ENCODE data around the gene FRAT2.
"Not testable (repeated sequence)": the region's sequence is repeated elsewhere in the genome, so short reads cannot be mapped to it uniquely, and the experiment has no call there.

Gene FRAT2

DNA sequence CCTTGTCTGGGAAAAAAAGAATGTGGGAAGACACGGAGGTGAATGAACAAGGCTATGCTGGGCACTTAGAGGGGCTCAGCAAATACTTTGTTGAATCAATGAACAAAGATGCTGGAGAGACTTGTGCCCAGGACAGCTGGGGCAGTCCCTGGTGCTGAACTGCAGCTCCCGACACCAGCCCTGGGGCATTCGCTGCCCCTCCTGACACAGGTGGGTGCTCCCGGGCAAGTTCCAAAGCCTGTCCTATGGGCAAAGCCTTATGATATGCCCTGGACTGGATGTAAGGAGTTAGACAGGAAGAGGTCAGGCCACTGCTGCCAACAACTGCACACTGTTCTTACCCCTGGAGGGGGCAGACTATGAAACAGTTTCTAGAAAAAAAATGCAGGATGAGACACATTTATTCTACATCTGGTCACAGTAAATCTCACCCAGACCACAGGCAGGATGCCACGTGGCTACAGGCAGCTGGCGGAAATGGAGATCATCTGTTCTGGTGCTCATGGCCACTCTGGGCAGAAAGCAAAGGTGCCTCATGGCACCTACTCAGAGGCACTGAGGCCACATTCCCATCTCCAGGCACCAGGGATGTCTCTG lies 21.9 kb upstream of the FRAT2 start:
- no peak for DNase-seq (ENCODE audit: low read depth)

DNA sequence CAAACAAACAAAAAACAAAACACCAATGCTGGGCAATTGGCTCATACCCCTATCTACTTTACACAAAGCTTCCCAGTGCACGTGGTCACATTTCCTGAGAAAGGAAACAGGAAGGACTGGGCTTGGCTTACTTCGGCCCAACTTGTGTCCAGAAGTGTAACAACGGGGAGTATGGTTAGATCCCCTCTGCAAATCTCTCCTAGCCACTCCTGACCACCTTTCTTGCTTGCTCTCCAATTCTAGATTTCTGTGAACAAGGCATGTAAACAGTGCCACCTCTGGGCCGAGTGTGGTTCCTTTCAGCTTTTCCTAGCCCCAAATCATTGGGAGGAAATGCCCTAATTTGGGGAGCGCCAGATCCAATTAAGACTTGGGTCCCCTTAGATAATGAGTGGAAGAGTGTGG lies 21.0 kb upstream of the FRAT2 start:
- DNase-seq (ENCODE audit: low read depth) = no peak

DNA sequence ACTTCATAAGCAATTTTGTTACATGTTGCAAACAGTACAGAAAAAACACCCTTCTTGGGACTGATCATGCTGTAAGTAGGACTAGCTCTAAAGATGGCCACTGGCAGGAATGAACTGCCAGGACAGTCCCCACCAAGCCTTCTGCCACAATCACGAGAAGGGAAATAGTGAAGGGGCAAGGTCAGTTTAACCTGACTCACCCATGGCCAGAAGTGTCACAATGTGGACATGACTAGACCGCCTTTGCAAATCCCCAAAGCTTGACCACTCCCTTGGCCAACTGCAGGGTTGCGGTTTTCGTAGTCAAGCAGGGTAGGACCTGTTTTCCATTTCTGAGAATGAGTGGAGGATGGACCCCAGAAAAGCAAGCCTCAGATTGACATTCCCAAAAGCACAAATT lies 19.4 kb upstream of the FRAT2 start:
- DNase-seq (ENCODE audit: low read depth) = no peak

DNA sequence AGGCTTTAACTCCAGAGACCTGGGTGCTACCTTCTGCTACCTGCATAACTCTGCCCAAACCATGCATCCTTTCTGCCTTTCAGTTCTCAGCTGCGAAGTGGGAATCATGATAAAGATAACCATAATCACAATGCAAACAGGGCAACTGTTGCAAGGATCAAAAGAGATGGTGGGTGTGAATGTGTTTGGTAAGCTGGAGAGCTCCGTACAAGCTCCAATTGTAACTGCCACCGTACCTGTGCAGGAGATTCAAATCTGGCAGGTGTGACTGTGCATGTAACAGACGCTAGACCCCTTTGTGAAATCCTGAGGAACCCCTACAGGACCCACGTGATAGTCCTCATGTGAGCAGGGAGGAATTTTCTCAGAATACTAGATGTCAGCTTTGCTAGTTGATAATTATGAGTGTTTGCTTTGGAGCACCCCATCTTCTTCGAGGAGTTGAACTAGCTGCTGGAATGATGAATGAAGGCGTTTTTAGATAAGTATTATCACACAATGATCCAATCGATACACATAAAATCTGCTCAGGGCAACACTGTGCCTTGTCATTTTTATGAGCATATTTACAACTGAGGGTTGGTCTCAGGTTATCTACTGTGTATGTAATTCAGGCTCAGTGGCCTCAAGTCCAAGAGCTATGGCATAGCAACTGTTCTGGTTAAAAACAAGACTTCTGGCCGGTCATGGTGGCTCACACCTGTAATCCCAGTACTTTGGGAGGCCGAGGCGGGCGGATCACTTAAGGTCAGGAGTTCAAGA lies 15.4 kb upstream of the FRAT2 start:
- DNase-seq (ENCODE audit: low read depth) = no peak

DNA sequence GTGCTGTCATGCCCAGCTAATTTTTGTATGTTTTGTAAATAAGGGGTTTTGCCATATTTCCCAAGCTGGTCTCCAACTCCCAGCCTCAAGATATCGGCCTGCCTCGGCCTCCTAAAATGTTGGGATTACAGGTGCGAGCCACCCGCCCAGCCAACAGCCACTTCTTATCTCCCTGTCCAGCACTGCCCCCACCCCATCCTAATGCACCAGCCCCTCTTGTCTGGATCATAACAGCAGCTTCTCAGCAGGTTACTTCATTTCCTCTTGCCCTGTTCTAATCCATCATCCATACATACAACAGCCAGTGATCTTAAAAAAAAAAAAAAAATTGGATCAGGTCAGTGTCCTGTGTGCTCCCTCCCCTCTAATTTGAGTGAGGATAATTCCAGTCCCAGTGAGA lies 12.8 kb upstream of the FRAT2 start:
- DNase-seq (ENCODE audit: low read depth) = no peak

DNA sequence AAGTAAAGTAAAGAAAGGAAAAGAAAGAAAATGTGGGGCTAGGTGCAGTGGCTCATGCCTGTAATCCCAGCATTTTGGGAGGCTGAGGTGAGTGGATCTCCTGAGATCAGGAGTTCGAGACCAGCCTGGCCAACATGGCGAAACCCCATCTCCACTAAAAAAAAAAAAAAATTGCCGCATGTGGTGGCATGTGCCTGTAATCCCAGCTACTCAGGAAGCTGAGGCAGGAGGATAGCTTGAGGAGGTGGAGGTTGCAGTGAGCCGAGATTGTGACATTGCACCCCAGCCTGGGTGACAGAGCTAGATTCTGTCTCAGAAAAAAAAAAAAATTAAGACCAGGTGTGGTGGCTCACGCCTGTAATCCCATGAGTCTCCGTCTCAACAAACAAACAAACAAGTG lies 9.1 kb upstream of the FRAT2 start:
- DNase-seq (ENCODE audit: low read depth) = not testable (repeated sequence)

DNA sequence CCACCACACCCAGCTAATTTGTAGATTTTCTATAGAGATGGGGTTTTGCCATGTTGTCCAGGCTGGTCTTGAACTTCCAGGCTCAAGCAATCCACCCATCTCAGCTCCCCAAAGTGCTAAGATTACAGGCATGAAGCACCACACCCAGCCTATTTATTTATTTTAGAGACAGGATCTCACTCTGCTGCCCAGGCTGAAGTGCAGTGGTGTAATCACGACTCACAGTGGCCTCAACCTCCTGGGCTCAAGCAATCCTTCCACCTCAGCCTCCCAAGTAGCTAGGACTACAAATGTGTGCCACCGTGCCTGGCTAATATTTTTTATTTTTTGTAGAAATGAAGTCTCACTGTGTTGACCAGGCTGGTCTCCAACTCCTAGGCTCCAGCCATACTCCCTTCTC lies 6.9 kb upstream of the FRAT2 start:
- no peak for DNase-seq (ENCODE audit: low read depth)

DNA sequence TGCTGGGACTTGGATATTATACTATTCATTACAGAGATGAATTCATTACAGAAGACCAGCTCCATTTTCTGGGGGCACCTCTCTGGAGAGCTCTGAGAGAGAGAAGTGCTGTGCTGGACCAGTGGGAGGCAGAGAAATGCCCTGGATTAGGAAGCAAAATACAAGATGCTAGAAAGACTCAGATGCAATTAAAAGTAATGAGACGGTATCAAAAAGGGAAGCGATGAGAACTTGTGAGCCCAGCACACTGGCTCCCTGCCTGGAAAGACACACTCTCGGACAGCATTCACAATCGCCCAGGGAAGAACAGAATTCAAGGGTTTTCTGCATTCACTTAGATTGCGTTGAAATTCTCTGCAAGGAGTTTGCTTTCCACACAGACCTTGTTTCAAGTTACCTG lies 3.5 kb upstream of the FRAT2 start:
- no peak for DNase-seq (ENCODE audit: low read depth)

DNA sequence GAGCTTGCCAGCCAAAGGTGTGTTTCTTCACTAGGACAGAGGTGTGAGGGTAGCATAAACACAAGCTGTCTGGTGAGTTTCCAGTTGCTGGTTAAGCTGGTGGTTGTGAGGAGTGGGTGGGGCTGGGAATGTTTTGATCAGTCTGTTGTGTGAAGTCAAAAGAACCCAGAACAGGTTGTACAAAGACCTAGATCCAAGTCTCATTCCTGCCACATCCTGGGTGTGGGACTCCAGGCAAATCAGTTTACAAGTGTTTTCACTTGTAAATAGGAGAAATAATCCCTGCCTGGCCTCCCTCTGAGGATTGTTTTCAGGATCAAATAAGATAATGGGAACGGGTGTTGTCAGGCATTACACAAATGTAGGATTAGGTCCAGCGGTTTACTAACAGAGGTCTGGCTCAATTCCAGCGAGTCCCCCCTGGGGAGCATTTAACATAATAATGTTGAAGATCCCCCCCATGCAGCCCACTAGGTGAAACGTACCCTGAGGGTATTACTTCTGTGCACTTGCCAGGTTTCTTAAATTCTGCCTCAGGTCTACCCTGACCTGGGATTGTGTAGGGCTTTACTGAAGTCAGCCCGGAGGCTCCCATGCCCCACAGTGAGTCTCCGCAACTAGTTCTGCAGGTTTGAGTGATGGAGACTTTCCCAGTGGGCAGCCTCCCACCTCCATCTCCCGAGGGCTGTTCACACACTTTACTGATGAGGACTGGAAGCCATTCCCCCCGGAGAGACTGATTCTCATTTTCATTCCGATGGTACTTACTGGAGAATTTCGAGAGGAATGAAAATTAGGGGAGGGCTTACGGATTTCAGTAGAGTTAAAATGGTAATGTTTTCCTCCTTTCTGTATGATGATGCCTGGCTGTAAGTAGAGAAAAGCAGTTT lies 2.7 kb upstream of the FRAT2 start:
- DNase-seq (ENCODE audit: low read depth) = no peak

DNA sequence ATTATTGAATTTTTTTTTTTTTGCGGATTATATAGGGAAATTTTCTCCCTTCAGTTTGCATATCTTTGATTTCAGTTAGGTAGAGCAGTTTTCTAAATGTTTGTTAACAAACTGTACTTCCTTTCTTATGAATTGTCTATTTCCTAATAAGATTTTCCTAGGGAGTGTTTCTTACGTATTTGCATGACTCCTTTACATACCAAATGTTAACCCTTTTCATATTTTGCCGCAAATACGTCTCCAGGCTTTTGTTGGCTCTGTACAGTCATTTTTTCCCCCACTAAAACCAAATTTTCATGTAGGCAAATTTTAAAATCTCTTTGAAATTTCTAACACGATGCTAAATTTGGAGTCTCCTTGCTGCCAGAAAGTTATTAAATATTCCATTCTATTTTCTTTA lies 1.9 kb upstream of the FRAT2 start:
- DNase-seq (ENCODE audit: low read depth) = no peak

DNA sequence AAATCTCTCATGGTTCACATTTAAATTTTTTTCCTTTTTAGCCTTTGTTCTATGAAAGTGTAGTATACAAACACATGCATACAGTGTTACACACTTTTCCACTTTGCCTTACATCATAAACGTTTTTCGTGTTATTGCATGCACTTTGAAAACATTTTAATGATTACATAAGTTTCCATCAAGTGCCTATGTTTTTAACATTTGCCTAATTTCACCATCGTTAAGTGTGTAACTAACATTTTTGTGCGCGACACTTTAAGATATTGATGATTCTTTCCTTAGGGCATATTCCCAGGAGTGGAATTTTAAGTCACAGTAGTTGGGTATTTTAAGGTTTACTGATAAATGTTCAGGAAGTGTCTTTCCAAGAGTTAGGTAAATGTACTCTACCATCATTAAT lies 1.5 kb upstream of the FRAT2 start:
- no peak for DNase-seq (ENCODE audit: low read depth)

DNA sequence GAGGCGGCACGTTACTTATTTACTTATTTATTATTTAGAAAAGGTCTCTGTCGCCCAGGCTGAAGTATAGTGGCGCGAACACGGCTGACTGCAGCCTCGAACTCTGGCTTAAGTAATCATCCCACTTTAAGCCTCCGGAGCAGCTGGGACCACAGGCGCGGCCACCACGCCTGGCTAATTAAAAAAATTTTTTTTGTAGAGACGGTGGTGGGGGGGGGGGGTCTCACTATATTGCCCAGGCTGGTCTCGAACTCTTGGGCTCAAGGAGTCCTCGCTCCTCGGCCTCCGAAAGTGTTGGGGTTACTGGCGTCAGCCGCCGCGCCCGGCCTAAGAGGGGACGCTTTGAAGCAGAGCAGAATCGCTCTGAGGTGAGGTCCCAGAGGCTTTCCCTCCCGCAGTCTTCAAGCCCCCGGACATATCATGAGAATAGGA lies 675 bp upstream of the FRAT2 start:
- no peak for DNase-seq (ENCODE audit: low read depth)

DNA sequence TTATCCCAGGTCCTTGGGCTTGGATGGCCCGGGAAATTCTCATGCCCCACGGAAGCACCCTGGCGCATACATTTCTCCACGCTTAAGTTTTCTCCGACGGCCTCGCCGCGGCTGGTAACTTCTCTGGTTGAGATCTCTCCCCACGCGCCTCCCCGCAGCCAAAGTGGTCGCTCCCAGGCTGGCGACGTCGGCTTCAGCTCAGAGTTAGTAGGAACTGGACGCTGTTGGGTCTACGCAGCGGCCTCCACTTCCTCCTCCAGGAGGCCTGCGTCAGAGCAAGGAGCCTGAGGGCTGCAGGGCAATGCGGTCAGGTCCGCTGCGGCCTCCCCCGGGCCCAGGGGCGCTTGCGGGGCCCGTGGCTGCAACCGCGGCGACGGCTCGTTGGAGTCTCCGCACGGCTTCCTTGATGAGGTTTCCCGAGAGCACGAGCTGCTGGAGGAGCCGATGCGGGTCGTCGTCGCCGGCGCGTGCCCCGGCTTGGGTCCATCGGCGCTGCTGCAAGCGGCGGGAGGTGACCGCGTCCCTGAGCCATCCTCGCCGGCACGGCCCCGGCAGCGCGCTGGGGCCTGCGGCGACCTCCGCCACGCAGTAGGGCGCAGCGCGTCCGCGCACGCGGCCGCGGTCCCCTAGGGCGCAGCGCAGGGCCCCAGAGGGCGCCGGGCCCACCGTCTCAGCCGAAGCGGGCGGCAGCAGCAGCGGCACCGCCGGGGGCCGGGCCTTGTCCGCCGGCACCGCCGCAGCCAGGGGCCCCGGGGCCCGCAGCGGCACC lies 744 bp downstream of the FRAT2 start:
- DNase-seq (ENCODE audit: low read depth) = peak; percentile 4

DNA sequence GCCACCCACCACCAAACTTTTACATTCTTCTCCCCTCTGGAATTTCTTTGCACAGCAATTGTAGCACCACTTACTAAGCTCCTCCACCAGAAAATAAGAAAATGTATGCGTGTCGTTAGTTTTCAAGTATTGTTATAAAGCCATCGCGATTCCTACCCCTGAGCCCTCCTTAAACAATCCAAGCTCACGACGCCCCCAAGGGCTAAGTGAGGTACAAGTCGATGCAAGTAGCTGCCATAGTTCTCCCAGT lies 1.3 kb downstream of the FRAT2 start:
- DNase-seq (ENCODE audit: low read depth) = no peak

DNA sequence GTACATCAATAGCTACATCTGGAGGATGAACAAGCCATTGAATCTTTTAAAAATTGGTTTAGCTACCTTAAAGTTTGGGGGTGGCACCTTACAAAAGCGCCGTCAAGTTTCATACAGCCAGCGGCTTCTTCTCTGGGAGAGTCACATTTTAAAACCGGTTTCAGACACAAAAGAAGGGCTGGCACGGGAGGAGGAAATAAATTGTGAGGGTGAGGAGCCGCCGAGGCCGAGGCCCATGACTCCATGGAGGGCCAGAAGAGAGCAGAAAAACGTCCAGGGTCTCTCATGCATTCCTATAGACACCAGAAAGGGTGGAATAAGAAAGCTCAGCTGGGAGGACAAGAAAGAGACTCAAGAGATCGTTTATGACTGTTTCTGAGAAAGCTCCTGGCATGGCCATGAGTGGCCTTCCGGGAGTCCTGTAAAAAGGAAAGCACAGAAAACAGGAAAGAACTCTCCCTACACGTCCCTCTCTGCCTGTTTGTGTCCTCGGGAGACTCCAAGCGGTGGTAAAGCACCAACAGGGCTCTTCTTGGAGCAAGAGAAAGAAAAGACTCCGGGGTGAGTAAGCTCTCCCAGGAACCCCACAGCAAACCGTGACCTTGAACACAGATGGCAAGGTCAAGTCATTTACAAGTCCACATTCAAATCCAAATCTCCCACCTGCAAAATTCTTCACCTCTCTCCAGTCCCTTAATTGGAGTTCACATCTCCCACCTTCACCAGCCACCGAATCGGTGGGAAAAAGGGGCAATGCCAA lies 1.8 kb downstream of the FRAT2 start:
- DNase-seq (ENCODE audit: low read depth) = no peak

DNA sequence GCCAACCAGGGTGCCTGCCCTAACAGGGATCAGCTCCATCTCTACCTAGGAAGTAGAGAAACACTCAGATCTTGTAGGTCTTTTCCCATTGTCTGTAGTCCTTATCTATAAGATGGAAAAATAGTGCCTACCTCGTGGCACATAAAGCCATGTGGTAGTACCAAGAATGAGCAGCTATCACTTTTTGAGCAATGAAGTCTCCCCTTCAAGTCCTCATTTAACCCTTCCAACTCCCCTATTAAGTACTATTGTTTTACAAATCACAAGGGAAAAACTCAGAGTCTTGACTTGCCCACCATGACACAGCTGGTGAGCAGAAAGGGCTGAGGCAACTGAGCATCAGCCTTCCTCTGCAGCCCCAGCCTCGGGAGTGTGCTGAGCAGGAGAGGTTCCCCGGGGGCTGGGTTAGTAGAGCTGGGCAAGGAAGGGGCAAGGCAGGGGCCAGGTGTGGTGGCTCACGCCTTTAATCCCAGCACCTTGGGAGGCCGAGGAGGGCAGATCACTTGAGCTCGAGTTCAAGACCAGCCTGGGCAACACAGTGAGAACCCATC lies 3.3 kb downstream of the FRAT2 start:
- no peak for DNase-seq (ENCODE audit: low read depth)

DNA sequence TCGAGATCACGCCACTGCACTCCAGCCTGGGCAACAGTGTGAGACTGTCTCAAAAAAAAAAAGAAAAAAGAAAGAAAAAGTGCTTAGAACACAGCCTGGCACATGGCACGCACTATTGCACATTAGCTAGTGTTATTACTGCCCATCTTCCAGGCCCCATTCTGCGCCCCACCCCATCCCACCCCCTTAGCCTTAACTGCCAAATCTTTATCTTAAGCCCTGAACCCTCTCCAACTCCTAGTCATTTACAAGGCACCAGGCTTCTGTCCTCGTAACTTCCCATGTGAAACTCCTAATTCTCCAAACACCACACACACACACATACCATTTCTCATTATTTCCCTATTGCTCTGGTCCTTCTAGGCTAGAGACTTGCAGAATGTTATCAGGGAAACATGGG lies 4.8 kb downstream of the FRAT2 start:
- DNase-seq (ENCODE audit: low read depth) = no peak

DNA sequence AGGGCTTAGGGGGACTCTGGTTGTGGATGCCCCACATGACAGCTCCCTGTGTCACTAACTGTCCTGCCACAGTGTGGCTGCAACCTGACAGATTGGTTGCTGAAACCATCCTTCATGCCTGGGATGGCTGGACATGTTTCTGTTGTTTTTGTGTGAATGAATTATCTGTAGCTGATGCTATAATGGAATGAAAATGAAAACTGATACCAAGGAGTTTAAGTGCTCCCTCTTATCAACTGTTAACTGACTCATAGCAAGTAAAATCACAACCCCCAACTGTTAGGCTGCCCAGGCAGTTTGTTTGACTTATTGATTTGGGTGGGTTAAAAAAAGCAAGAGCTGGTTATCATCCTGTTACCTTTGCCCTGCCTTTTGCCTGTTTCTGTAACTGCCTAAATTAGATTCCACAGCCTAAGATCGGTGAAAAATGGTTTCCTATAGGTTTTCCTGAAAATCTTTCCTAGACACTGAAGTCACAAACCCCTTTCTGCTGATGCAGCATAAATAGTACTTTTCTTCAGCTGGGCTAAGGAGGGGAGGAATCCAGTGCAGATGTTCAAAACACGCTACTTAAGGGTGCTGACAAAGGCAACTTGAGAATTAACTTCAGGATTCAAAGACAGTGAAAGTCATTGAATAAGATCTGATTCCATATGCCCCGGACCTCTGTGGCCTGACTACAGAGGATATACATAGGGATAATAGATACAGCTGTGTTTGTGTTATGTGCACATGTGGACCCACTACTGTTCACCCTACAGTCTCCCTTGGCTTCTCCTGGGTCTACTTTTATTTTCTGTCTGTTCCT lies 5.7 kb downstream of the FRAT2 start:
- DNase-seq (ENCODE audit: low read depth) = no peak

DNA sequence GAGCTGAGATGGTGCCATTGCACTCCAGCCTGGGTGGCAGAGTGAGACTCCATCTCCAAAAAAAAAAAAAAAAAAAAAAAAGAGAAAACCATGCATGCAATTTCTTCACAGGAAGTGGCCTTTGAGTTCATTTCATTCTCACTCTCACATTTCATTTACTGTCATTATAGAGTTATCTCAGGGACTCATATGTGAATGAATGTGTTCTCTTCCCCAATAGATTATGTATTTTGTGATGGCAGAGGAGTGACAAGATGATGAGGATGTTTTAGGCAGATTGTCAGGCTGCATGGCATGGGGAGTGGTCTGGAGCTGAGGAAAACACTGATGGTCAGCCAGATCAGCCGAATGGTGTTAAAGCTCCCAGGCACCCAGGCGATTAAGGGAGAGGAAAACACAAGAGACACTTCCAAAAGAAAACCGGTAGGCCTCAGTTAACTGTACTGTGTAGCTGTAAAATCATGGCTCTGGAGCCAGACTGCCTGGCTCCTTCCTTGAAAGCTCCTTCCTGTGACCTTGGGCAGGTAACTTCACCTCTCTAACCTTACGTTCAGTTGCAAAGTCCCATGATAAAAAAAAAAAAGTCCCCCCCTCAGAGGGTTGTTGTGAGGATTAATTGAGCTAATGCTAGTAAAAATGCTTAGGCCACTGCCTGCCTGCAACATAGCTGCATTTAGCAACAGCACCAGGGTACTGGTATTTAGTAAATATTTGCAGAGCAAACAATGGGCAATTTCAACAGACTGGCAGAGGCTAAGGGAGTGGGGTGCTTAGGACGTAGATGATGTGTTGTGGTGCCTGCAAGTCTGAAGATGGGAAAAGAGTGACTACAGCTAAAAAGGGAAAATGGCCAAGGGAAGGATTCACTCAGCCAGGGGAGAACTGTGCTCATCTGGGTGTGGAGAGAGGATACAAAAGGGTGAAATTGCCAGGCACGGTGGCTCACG lies 6.9 kb downstream of the FRAT2 start:
- DNase-seq (ENCODE audit: low read depth) = no peak

DNA sequence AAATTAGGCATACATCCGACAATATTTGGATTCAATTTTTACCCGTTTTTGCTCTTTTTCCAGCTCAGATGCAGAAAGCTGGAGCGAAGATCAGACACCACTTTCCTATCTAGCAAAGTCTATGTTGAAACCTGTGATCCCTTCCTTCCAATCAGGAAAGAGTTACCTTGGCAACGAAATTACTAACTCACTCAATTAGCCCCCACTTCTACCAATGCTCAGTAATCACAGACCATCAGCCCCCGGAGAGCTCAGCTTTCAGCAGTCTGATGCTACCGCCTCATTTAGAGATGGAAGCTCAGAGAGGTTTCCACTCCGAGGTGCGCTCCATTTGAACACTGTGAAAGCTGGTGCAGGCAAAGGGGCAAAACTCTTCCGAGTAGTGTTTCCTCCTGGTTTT lies 8.8 kb downstream of the FRAT2 start:
- DNase-seq (ENCODE audit: low read depth) = no peak

Data from activated T-helper 1 cell treated with Interleukin-2 at 50 U/mL for 16 hours (primary cell).